A673 (cell line): ENCODE measurements around the gene RCAN3. TPM values are rescaled to one million over a fixed set of nuclear protein-coding genes. Genes with fewer than 3 reads are reported as not detected.

ENCODE experiments used
- BruUV-seq: library from RNA; stranded (reverse); fragments of 400-500 nt; replicated peaks from 2 replicates; lab custom pipeline; 2021; lab: Mats Ljungman, UMichigan
- CTCF ChIA-PET: fragments of 300-600 bp; sonication (Branson Sonifier 250); formaldehyde crosslinking; loops from one replicate; lab custom pipeline; 2022; ENCODE audit warnings: antibody characterized with exemption; lab: Charles Lee
- POLR2A ChIA-PET: fragments of 300-600 bp; sonication (Branson Sonifier 250); formaldehyde crosslinking; loops from one replicate; lab custom pipeline; 2022; ENCODE audit warnings: antibody characterized with exemption; ENCODE audit not compliant: low non-redundant PET; lab: Charles Lee
- DNase-seq: peaks from one replicate; pipeline ENCODE4 v3.0.0-alpha.2; 2015; ENCODE audit warnings: low spot score
- H3K27ac ChIP-seq: fragments of 200-600 bp; sonication (generic); 2 replicates; pipeline ENCODE4 v1.5.1; 2016; ENCODE audit warnings: mixed run types, low read depth, mild to moderate bottlenecking, mixed read lengths, antibody characterized with exemption, low read length; ENCODE audit not compliant: poor library complexity, severe bottlenecking
- H3K27me3 ChIP-seq: fragments of 200-600 bp; sonication (generic); replicated peaks from 2 replicates; pipeline ENCODE4 v1.6.1; 2017; ENCODE audit warnings: mixed run types, low read depth, mild to moderate bottlenecking, mixed read lengths, antibody characterized with exemption, low read length; ENCODE audit not compliant: insufficient read depth, poor library complexity
- H3K36me3 ChIP-seq: fragments of 200-600 bp; sonication (generic); 2 replicates; pipeline ENCODE4 v1.6.1; 2016; ENCODE audit warnings: mixed run types, mild to moderate bottlenecking, mixed read lengths, antibody characterized with exemption, low read length; ENCODE audit not compliant: insufficient read depth, poor library complexity, severe bottlenecking
- H3K4me1 ChIP-seq: fragments of 200-600 bp; sonication (generic); 2 replicates; pipeline ENCODE4 v1.6.1; 2017; ENCODE audit warnings: mixed run types, mild to moderate bottlenecking, mixed read lengths, antibody characterized with exemption, low read length; ENCODE audit not compliant: insufficient read depth, poor library complexity, severe bottlenecking
- H3K4me3 ChIP-seq: fragments of 200-600 bp; sonication (generic); 2 replicates; pipeline ENCODE4 v1.5.1; 2016; ENCODE audit warnings: low read depth, mixed run types, mild to moderate bottlenecking, mixed read lengths, low read length; ENCODE audit not compliant: poor library complexity, severe bottlenecking
- H3K9me3 ChIP-seq: fragments of 200-600 bp; sonication (generic); 2 replicates; pipeline ENCODE4 v1.6.1; 2016; ENCODE audit warnings: mixed run types, low read depth, mild to moderate bottlenecking, mixed read lengths, antibody characterized with exemption, low read length; ENCODE audit not compliant: poor library complexity, severe bottlenecking
- CTCF ChIP-seq: fragments of 300-800, 200-600 bp; sonication (generic); conservative IDR thresholded peaks from 2 replicates; pipeline ENCODE4 v1.5.1; 2017; ENCODE audit warnings: low read depth, mild to moderate bottlenecking, antibody characterized with exemption, low read length, moderate library complexity, mixed read lengths
- EZH2 ChIP-seq: fragments of 200-600 bp; sonication (generic); IDR thresholded peaks from 2 replicates; pipeline ENCODE4 v1.6.1; 2017; ENCODE audit warnings: borderline replicate concordance, low read depth, mild to moderate bottlenecking, mixed read lengths, antibody characterized with exemption, low read length; ENCODE audit not compliant: poor library complexity, severe bottlenecking
- intact Hi-C: fragments of 100-400 bp; cut with micrococcal nuclease; formaldehyde crosslinking; loops from one replicate; pipeline ENCODE4 v1.10.0; 2022; ENCODE audit not compliant: unreplicated experiment
- total RNA-seq: library from RNA; stranded (reverse); gene quantifications from 2 replicates; pipeline ENCODE4 v1.2.3, GENCODE V29; 2021

The RCAN3 gene
- total RNA-seq, 1 experiment from 2014 or later = 7.4 TPM

- ChIA-PET CTCF (no interaction called here), POLR2A (no interaction called here)
- no TSS peak for BruUV-seq
- no peaks in the 10 kb centered on the region for H3K9me3 ChIP-seq
- no peak overlapping the region for H3K4me3 ChIP-seq
- no peaks in the 10 kb centered on the region for H3K27me3 ChIP-seq
- TF ChIP-seq EZH2 (no peak), CTCF (no peak)
- no peak overlapping the region for H3K27ac ChIP-seq
- H3K36me3 ChIP-seq = no peaks in the 10 kb centered on the region
- no peak for DNase-seq
- H3K4me1 ChIP-seq = peaks cover 4% of the 10 kb centered on the region
- intact Hi-C loops = no loop called here
These were observed 65.3 kb downstream of the RCAN3 start for GRCh38 chr1:24567792-24568388.

- H3K36me3 ChIP-seq = no peaks in the 10 kb centered on the region
- TF ChIP-seq CTCF (no peak), EZH2 (no peak)
- no TSS peak for BruUV-seq
- no peaks in the 10 kb centered on the region for H3K27me3 ChIP-seq
- no peaks in the 10 kb centered on the region for H3K9me3 ChIP-seq
- peaks cover 3% of the 10 kb centered on the region for H3K4me1 ChIP-seq
- no peak for DNase-seq
- intact Hi-C loops = no loop called here
- ChIA-PET CTCF (no interaction called here), POLR2A (no interaction called here)
- H3K27ac ChIP-seq = no peak overlapping the region
- no peak overlapping the region for H3K4me3 ChIP-seq
These were observed 65.8 kb downstream of the RCAN3 start for GRCh38 chr1:24568475-24568874.

- DNase-seq = no peak
- Histone ChIP-seq H3K27me3 (no peaks in the 10 kb centered on the region), H3K36me3 (no peaks in the 10 kb centered on the region), H3K4me3 (no peak overlapping the region), H3K9me3 (no peaks in the 10 kb centered on the region), H3K27ac (no peak overlapping the region), H3K4me1 (peaks cover 3% of the 10 kb centered on the region)
- intact Hi-C loops = no loop called here
- ChIA-PET CTCF (no interaction called here), POLR2A (interaction anchor here (0.9 kb wide), 1 partner anchor 9 kb away, joined by 5 read pairs; no protein-coding TSS in a partner anchor)
- BruUV-seq = no TSS peak
- no peak for TF ChIP-seq EZH2
These were observed 67.9 kb downstream of the RCAN3 start for GRCh38 chr1:24570265-24571125.
